Trophoblast cell (in vitro differentiated cells and primary cell): ENCODE results near the gene ZNF483.
"Not testable (repeated sequence)": the region's sequence is repeated elsewhere in the genome, so short reads cannot be mapped to it uniquely, and the experiment has no call there.

Experiments
- DNase-seq, 2 donors: peaks; one replicate each; pipeline ENCODE4 v3.0.0-alpha.2; 2016
- H2AFZ ChIP-seq: 2 replicates; pipeline ENCODE4 v1.6.1; 2013; ENCODE audit warnings: low read length, moderate library complexity, mild to moderate bottlenecking; ENCODE audit not compliant: insufficient read depth, poor library complexity
- H2AK5ac ChIP-seq: 2 replicates; pipeline ENCODE4 v1.6.1; 2013; ENCODE audit warnings: mild to moderate bottlenecking, low read length
- H2BK120ac ChIP-seq: 2 replicates; pipeline ENCODE4 v1.6.1; 2013; ENCODE audit warnings: low read length, mild to moderate bottlenecking, moderate library complexity; ENCODE audit not compliant: insufficient read depth, poor library complexity
- H2BK12ac ChIP-seq: 2 replicates; pipeline ENCODE4 v1.6.1; 2013; ENCODE audit warnings: mild to moderate bottlenecking, low read length, moderate library complexity
- H2BK5ac ChIP-seq: 2 replicates; pipeline ENCODE4 v1.6.1; 2013; ENCODE audit warnings: low read length, low read depth, moderate library complexity, mild to moderate bottlenecking; ENCODE audit not compliant: poor library complexity
- H3K14ac ChIP-seq: 2 replicates; pipeline ENCODE4 v1.6.1; 2013; ENCODE audit warnings: mild to moderate bottlenecking, low read length
- H3K18ac ChIP-seq: 2 replicates; pipeline ENCODE4 v1.6.1; 2013; ENCODE audit warnings: mild to moderate bottlenecking, low read length
- H3K23ac ChIP-seq: 2 replicates; pipeline ENCODE4 v1.6.1; 2013; ENCODE audit warnings: low read length
- H3K27ac ChIP-seq: 2 replicates; pipeline ENCODE4 v1.5.1; 2013; ENCODE audit warnings: low read depth, mild to moderate bottlenecking, inconsistent platforms, low read length, moderate library complexity
- H3K27me3 ChIP-seq: 2 replicates; pipeline ENCODE4 v1.6.1; 2013; ENCODE audit warnings: inconsistent platforms, mild to moderate bottlenecking, low read length, moderate library complexity; ENCODE audit not compliant: insufficient read depth
- H3K36me3 ChIP-seq, 2 experiments: 1 replicate in 1 of 2; 2 replicates in 1 of 2; pipeline ENCODE4 v1.6.1; 2013; ENCODE audit warnings: low read length in 2 of 2, mild to moderate bottlenecking in 2 of 2, moderate library complexity in 1 of 2; ENCODE audit not compliant: insufficient read depth in 2 of 2, control insufficient read depth in 1 of 2
- H3K4ac ChIP-seq: 2 replicates; pipeline ENCODE4 v1.6.1; 2013; ENCODE audit warnings: low read depth, mild to moderate bottlenecking, low read length, moderate library complexity
- H3K4me1 ChIP-seq, 2 experiments: 1 replicate in 1 of 2; 2 replicates in 1 of 2; pipeline ENCODE4 v1.6.1; 2013; ENCODE audit warnings: low read length in 2 of 2, mild to moderate bottlenecking in 2 of 2, moderate library complexity in 1 of 2; ENCODE audit not compliant: insufficient read depth in 2 of 2, control insufficient read depth in 1 of 2
- H3K4me2 ChIP-seq: 2 replicates; pipeline ENCODE4 v1.6.1; 2013; ENCODE audit warnings: inconsistent platforms, mild to moderate bottlenecking, low read length, moderate library complexity
- H3K4me3 ChIP-seq: 2 replicates; pipeline ENCODE4 v1.5.1; 2013; ENCODE audit warnings: mild to moderate bottlenecking, low read depth, low read length, inconsistent platforms
- H3K79me1 ChIP-seq: one replicate; pipeline ENCODE4 v1.6.1; 2013; ENCODE audit warnings: low read length
- H3K79me2 ChIP-seq: 2 replicates; pipeline ENCODE4 v1.6.1; 2013; ENCODE audit warnings: low read length, mild to moderate bottlenecking; ENCODE audit not compliant: control insufficient read depth, insufficient read depth, poor library complexity
- H3K9ac ChIP-seq: 2 replicates; pipeline ENCODE4 v1.6.1; 2013; ENCODE audit warnings: mild to moderate bottlenecking, low read length
- H3K9me3 ChIP-seq: 2 replicates; pipeline ENCODE4 v1.6.1; 2013; ENCODE audit warnings: low read depth, mild to moderate bottlenecking, control low read depth, inconsistent platforms, low read length; ENCODE audit not compliant: insufficient read depth
- H4K12ac ChIP-seq: 2 replicates; pipeline ENCODE4 v1.6.1; 2013; ENCODE audit warnings: low read depth, mild to moderate bottlenecking, low read length, moderate library complexity
- H4K8ac ChIP-seq: 2 replicates; pipeline ENCODE4 v1.6.1; 2013; ENCODE audit warnings: low read depth, mild to moderate bottlenecking, low read length, moderate library complexity
- H4K91ac ChIP-seq: one replicate; pipeline ENCODE4 v1.6.1; 2013; ENCODE audit warnings: low read depth, mild to moderate bottlenecking, low read length, moderate library complexity
- WGBS: extraction: QIAGEN DNeasy Blood & Tissue Kit; methylation state at CpG from one replicate; pipeline ENCODE4 v1.1.7; 2013; ENCODE audit warnings: missing lambda C conversion rate; ENCODE audit not compliant: insufficient read length, insufficient coverage; ENCODE audit errors: extremely low coverage; 5-methylcytosine and 5-hydroxymethylcytosine counted together

ZNF483 gene

DNA sequence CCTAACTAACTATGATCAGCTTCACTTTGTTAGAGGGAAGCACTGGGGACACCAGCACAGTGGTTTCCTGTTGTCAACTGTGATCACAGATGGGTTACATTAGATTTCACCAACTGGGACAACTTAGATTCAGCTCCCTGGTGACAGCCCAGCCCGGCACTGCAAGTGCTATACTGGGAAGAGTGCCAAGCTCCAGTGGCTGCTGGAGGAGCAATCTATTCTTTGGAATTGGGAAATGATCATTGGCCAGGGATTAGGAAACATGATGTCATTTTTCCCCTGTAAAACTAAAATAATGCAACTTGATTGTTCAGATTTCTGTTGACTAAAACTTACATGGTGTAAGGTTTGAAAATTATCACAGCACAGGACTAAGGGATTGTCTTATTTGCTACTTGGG lies 41.3 kb downstream of the ZNF483 start:
- Histone ChIP-seq H3K18ac (no peak overlapping the region), H3K36me3 (peaks cover 18 to 28% of the 10 kb centered on the region in 2 experiments), H2BK5ac (no peak overlapping the region), H3K4me2 (no peak overlapping the region), H3K14ac (no peak overlapping the region), H2BK12ac (no peak overlapping the region), H3K27ac (no peak overlapping the region), H3K79me2 (no peaks in the 10 kb centered on the region), H3K9ac (no peak overlapping the region), H3K79me1 (no peaks in the 10 kb centered on the region), H3K4ac (no peak overlapping the region), H3K4me1 (no peaks in the 10 kb centered on the region), H2BK120ac (no peak overlapping the region), H3K27me3 (no peaks in the 10 kb centered on the region), H3K9me3 (peaks cover 4% of the 10 kb centered on the region), H2AK5ac (no peak overlapping the region), H4K91ac (no peak overlapping the region), H2AFZ (no peak overlapping the region), H4K8ac (no peak overlapping the region), H3K4me3 (no peak overlapping the region), H3K23ac (no peak overlapping the region), H4K12ac (no peak overlapping the region)
- WGBS, result no CpG with 5 or more reads among the region's 1 CpG
- DNase-seq, result no peak

DNA sequence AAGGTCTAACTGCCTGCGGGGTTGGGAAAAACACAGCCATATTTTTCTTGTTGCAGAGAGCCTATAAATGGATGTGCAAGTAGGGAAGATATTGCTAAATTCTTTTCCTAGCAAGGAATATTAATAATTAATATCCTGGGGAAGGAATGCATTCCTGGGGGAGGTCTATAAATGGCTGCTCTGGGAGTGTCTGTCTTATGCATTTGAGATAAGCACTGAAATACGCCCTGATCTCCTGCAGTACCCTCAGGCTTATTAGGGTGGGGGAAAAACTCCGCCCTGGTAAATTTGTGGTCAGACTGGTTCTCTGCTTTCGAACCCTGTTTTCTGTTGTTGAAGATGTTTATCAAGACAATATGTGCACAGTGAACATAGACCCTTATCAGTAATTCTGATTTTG lies 43.1 kb downstream of the ZNF483 start:
- H2AFZ ChIP-seq, H2BK5ac ChIP-seq, H3K14ac ChIP-seq, H2BK120ac ChIP-seq, H3K23ac ChIP-seq, H2AK5ac ChIP-seq, H3K9me3 ChIP-seq, H3K79me2 ChIP-seq, DNase-seq, H3K79me1 ChIP-seq, H4K91ac ChIP-seq, H3K4ac ChIP-seq, H3K4me2 ChIP-seq, H3K9ac ChIP-seq, H3K27me3 ChIP-seq, H3K4me1 ChIP-seq, H3K27ac ChIP-seq, H4K12ac ChIP-seq, H2BK12ac ChIP-seq, H4K8ac ChIP-seq, H3K18ac ChIP-seq, H3K4me3 ChIP-seq: not testable (repeated sequence)
- H3K36me3 ChIP-seq, result peaks cover 27 to 36% of the 10 kb centered on the region in 2 experiments
- no CpG with 5 or more reads among the region's 4 CpGs for WGBS

- no peak for DNase-seq
- no peaks in the 10 kb centered on the region for H3K4me1 ChIP-seq
- no peak overlapping the region for H3K4ac ChIP-seq
- H2AFZ ChIP-seq, result no peak overlapping the region
- no peak overlapping the region for H2AK5ac ChIP-seq
- H3K4me3 ChIP-seq, result no peak overlapping the region
- no peaks in the 10 kb centered on the region for H3K79me1 ChIP-seq
- no peaks in the 10 kb centered on the region for H3K79me2 ChIP-seq
- H2BK12ac ChIP-seq, result no peak overlapping the region
- no peak overlapping the region for H4K91ac ChIP-seq
- H2BK120ac ChIP-seq, result no peak overlapping the region
- H2BK5ac ChIP-seq, result no peak overlapping the region
- H3K27me3 ChIP-seq, result no peaks in the 10 kb centered on the region
- no peak overlapping the region for H3K9ac ChIP-seq
- H4K8ac ChIP-seq, result no peak overlapping the region
- H3K9me3 ChIP-seq, result peaks cover 3% of the 10 kb centered on the region
- no peak overlapping the region for H3K4me2 ChIP-seq
- H3K23ac ChIP-seq, result no peak overlapping the region
- no peak overlapping the region for H3K14ac ChIP-seq
- no peak overlapping the region for H3K27ac ChIP-seq
- no CpG with 5 or more reads among the region's 4 CpGs for WGBS
- H3K36me3 ChIP-seq, result peaks cover 31 to 34% of the 10 kb centered on the region in 2 experiments
- no peak overlapping the region for H4K12ac ChIP-seq
- no peak overlapping the region for H3K18ac ChIP-seq
Measured at GRCh38 chr9:111572950-111573604, 48.1 kb downstream of the ZNF483 start.

DNA sequence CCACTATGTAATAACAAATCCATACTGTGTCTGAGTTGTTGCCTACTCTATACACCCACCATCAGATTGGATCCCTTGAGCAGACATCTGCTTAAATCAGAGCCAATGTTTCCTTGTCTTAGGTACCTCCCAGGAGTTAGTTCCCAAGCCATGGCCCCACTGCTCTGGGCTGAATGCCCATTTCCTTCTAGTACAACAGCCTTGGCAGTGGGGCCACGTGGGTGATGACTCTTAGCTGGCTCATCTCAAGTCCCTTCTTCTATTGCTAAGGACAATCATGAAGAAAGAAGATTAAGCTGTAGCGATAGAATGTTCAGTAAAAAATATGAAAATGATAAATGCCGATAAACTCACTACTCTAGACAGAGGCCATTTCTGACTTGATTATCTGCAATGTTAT lies 57.9 kb downstream of the ZNF483 start:
- H3K9ac ChIP-seq, result no peak overlapping the region
- H3K9me3 ChIP-seq, result no peaks in the 10 kb centered on the region
- H3K36me3 ChIP-seq, result peaks cover 2 to 20% of the 10 kb centered on the region in 2 experiments
- H3K18ac ChIP-seq, result no peak overlapping the region
- no peak overlapping the region for H3K14ac ChIP-seq
- DNase-seq, result no peak
- H2BK120ac ChIP-seq, result no peak overlapping the region
- H2BK12ac ChIP-seq, result no peak overlapping the region
- no peak overlapping the region for H4K8ac ChIP-seq
- H3K4me2 ChIP-seq, result no peak overlapping the region
- no peak overlapping the region for H3K4me3 ChIP-seq
- H3K4me1 ChIP-seq, result no peaks in the 10 kb centered on the region
- WGBS, result no CpG with 5 or more reads among the region's 3 CpGs
- no peak overlapping the region for H4K12ac ChIP-seq
- H3K79me2 ChIP-seq, result no peaks in the 10 kb centered on the region
- no peak overlapping the region for H2AFZ ChIP-seq
- no peak overlapping the region for H3K27ac ChIP-seq
- no peak overlapping the region for H2AK5ac ChIP-seq
- no peak overlapping the region for H2BK5ac ChIP-seq
- no peaks in the 10 kb centered on the region for H3K27me3 ChIP-seq
- no peak overlapping the region for H3K4ac ChIP-seq
- no peak overlapping the region for H3K23ac ChIP-seq
- no peaks in the 10 kb centered on the region for H3K79me1 ChIP-seq
- no peak overlapping the region for H4K91ac ChIP-seq
